HG03378 (cell line): ENCODE data around the gene ADIPOR2.
A peak's percentile ranks its signal among the peaks of the same experiment; 100 is the strongest.

ENCODE experiments used
- ATAC-seq: cut with Tn5 transposase; IDR thresholded peaks from one replicate; pipeline ENCODE4 v1.9.1; 2021; ENCODE audit warnings: mild to moderate bottlenecking, moderate library complexity; ENCODE audit not compliant: unreplicated experiment

Gene ADIPOR2

DNA sequence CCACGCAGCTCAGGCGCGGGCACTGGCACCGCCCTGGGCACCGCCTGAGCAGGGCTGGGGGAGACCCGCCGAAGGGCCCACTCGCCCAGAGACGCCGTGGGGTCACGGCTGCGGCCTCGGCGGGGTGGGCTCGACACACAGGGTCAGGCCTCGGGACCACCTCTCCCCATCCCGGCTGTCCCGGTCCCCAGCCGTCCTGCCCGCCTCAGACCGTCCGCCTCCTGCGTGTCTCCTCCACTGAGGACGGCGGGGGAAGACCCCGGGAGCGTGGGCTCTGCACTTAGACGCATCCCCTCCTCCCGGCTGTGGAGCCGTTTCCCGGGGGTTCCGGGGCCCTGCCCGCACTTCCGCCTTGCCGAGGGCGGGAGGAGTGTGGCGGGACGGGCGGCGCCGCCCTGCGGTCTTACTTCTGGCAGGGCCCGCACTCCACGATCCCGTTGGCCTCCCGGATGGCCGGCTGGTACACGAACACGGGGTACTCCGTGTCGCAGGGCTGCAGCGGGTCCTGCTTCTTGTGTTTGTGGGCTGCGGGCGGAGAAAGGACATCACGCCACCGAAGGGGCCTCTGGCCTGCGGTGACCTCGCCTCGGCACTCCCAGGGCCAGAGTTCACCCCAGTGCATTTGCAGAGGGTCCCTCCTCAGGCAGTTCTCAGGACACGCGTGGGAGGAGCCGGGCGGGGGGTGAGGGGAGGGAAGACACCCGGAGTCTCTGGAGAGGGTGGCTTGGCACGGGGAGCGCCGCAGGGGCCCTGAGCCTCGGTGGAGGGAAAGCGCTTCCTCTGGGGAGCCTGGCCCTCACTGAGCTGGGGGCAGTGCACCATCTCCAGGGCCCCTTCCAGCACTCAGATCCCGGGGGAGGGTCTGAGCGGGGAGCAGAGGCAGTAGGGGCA lies 106.4 kb downstream of the ADIPOR2 start:
- no peak for ATAC-seq

DNA sequence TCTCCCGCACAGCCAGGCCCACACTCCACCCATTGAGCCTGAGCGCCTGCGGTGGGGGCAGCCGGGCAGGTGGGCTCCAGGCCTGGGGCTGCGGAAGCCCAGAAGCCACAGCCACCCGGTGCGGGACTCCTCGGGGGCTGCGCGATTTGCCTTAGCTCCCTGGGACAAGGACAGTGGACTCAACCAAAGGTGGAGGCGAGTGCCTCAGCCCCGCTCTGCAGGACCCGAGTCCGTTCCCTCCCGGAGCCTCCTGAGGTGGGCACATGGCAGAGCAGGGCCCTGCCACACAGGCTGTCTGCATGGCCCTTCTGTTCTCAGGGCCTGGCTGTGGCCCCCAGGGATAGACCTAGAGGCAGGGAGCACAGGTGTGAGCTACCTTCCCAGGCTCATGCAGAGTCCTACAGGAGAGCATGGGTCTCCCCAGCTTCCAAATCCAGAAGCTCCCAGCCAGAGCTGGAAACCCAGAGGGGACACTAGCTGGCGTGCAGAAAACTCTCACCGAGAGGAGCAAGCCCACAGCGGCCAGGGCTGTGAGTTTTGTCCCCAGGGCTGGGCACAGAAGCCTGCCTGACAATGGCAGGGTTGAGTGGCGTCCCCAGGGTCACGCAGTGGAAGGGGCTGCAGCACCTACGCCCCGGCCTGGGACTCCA lies 107.2 kb downstream of the ADIPOR2 start:
- no peak for ATAC-seq

DNA sequence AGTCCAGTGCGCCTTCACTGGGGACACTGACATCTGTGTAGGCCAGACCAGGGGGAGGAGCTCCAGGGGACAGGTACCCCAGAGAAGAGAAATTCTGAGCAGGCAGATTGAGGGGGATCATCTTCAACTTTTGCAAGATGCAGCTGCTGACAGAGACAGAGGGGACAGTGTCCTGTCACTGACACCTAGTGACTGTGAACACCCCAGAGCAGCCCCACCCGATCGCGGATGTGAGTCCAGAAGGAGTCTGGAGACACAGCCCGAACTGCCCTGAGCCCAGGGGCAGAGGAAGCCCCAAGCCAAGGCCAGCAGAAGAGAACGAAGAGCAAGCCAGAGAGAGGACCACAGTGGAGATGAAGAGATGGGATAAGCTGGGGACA lies 107.8 kb downstream of the ADIPOR2 start:
- ATAC-seq = no peak

DNA sequence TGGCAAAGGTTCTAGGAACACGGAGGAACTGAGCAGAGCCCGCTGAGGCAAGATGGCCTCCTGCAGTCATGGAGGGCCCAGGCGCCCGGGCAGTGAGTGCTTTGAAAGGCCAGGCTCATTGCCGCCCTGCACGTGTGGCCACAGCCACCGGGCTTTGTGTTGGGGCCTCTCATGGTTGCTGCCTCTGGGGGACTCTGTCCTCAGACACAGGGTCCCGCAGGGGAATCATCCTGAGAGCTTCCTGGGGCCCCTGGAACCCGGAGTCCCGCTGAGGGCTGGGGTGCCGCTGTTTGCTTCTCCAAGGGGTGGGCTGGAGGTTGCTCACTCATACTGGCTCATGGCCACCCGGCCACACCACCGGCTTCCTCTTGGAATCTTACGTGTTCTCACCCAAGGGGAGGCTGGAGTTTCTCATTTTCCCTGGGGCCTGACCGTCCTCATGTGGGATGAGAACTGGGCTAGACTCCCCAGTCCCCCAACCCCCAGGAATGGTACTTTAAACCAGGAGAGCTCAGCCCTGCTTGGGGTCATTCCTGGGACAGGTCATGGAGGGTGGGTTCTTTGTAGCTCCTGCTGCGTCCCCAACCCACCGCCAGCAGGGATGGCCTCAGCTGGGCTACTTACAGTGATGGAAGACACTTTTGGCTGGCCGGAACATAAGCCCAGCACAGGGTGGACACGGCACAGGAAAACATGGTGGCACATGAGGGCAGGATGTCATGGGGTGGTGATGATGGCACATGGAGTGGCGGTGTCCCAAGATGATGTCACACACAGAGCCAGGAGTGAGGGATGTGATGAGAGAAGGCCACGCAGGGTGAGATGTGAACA lies 108.4 kb downstream of the ADIPOR2 start:
- no peak for ATAC-seq

DNA sequence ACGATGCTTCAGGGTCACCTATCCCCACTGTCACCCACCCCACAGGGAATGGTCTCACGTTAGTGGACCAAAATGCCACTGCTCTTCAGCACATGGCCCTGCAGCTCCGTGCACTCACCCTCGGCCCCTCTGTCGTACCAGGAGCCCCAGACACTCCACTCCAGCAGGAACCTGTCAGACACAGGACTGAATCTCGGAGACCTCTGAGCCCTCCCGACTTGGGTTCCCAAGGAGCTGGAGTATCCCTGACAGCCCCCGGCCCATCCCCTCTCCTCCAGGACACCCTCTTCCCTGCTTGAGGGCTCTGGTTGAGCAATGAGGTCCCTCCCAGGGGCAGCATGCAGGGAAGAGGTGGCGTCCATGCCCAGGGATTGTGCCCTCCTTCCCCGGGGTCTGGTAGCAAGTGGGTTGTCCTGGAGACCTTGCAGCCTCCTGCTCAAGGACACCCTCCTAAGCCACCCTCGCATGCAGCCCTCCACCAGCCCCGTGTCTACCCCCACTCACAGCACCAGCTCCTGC lies 109.1 kb downstream of the ADIPOR2 start:
- no peak for ATAC-seq

DNA sequence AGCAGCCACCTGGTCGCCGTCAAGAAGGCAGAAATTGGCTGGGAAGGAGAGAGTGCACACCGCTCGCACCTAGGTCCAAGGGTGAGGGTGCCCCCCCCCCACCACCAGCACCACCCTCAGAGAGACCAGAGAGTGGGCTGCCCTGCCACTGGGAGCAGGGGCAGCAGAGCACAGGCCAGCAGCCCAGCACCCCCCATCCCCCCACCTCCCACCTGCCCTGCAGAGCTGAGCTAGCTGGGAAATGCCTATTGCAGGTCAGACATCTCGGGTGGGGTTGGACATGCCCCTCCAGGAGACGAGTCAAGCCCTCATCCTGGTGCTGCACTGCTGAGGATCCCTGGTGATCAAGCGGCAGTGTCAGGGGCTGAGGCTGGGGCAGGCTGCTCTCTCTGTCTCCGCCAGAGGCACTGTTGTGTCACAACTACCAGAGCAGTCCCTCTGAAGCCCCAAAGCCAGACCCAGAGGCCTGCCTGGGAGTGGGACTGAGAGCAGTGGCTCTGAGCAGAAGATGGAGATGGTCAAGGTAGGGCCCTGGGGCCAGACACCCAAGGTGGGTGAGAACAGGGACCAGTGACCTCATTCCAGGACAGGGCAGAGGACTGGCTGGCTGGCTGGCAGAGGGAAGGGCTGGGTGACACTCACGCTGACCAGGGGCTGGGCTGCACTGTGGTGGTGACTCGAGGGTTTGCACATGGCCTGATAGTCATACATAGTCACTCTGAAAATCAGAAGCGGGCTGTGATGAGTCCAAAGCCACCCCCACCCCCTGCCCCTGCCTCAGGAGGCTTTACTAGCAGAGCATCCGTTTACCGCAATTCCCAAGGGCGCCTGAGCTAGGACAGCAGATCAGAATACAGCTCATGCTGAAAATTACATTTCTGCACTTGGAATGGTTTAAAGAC lies 109.8 kb downstream of the ADIPOR2 start:
- no peak for ATAC-seq

DNA sequence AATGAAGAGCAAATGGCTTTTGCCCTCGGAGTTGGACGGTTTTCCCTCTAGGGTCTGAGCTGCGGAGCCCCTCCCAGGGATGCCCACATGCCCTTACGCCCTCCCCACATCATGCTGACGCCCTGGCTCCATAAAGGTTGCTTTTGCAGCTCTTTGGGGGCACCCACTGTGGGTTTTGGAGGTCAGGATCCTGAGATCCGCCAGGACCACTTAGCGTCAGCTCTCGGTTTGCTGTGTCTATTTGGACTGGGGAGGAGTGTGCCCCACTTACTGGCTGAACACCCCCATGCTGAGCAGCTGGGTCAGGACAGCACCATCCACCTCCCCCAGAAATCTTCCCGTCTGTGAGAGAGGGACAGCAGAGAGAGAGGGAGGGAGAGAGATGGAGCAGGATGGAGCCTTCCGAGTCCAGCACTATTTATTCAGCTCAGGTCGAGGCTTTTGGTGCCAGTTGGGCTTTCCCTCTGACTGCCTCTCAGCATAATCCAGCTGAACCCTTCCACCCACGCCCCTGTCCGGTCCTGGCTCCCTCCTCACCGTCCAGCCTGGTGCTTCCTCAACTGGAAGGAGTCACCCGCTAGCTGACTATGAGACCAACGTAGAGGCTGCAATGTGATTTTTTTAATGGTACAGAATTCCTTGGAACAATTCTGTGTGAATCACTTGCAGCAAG lies 110.6 kb downstream of the ADIPOR2 start:
- ATAC-seq = no peak

DNA sequence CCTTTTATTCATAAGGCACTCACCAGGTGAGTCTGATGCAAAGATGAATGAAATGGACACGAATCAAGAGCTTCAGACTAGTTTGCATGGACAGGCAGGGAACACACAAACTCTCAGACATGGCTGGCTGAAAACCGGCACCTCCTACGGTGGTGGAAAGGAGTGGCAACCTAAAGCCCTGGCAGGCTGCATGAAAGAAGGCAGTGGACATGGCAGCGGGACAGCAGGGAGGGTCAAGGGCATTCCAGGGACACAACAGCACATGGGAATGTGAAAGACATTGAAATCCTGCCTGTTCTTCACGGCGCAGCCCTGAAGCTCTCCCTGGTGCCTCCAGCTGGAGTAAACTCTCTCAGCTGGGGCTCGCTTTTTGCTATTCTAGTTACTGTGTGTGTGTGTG lies 112.9 kb downstream of the ADIPOR2 start:
- no peak for ATAC-seq

DNA sequence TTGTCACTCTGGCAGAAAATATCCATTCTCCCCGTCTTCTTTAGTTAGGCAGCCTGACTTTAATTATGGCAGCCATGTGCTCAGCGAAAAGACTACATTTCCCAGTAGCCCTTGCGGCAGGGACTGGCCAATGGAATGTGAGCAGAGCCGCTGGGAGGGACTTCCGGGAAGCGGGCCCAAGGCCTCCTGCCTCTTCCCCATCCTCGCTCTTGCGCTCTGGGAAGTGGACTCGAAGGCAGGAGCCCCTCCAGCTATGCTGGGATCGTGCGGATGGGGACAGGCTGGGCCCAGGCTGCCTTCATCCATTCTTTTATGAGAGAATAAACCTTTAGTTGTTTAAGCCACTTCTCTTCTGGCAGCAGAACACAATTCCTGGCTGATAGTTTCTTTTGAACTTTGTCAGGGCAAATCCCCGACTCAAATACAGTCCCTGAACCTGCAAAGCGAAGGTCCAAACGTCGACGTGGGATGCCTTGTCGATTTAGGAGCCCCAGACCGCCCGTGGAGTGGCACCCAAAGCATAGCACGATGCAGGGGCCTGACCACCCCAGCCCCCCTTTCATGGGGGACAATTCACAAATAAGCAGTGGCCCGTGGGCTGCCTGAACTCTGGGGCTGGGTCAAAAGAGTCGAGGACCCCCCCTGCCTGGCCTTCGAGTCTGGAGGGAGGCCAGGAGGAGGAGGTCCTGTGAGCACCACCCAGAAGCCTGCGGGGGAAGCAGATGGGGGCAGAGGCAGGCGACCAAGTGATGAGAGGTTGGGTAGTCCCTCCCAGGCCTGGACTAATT lies 113.9 kb downstream of the ADIPOR2 start:
- ATAC-seq = peak; percentile 75

DNA sequence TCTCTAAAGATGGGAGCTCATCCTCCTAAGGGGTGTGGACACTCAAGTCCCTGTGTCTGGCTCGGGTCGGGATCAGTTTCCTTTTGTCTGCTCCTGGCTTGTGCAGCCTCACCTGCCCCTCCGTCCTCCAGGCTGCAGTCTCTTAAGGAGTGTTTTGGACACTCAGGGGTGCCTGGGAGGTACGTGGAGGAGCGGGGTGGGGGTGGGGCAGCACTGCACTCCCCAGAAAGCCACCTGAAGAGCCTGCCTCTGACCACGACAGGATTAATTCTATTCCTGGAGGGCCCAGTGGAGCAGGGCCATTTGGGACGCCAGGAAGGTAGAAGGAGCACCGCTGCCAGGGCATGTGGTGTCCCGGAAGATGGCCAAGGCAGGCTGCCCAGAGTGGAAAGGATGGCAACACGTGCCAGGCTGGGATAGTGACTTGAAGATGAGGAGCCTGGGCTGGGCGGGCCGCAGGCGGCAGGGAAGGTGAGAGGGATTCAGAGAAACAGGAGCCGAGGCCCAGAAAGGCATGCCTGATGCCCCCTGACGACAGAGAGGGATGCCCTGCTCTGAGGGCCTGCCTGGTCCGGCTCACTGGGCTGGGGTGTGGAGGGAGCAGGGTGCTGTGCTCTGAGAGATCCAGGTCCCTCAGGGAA lies 114.7 kb downstream of the ADIPOR2 start:
- no peak for ATAC-seq

DNA sequence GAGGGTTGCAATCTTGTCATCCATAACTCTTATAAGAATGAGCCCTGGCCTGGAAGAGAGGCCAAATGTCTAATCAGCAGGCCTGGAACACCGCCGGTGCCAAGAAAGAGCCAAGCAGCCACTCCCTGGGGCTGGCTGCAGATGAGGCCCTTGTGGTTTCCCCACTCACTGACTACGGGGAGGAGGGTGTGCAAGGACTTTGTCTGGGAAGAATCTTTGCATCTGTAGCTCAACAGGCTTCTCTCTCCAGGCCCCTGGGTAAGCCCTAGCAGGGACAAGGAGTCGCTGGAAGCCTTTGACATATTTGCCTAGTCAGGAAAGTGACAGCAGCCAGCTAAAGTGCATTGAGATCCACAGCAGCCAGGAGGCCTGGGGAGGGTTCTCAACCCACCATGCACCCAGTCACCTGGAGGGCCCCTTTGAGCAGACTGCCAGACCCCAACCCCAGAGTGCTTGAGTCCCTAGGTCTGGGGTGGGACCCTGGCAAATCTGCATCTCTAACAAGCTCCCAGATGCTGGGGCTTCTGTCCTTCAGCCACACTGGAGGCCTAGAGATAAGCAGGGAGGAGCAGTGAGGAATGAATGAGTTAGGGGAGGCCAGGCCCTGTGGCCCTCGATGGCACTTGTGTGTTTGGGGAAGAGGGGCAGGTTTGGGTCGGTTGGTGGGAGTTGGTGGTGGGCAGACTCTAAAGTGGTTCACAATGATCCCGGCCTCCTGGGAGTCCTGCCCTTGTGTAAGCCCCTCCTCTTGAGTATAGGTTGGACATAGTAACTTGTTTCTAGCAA lies 115.6 kb downstream of the ADIPOR2 start:
- ATAC-seq = no peak

DNA sequence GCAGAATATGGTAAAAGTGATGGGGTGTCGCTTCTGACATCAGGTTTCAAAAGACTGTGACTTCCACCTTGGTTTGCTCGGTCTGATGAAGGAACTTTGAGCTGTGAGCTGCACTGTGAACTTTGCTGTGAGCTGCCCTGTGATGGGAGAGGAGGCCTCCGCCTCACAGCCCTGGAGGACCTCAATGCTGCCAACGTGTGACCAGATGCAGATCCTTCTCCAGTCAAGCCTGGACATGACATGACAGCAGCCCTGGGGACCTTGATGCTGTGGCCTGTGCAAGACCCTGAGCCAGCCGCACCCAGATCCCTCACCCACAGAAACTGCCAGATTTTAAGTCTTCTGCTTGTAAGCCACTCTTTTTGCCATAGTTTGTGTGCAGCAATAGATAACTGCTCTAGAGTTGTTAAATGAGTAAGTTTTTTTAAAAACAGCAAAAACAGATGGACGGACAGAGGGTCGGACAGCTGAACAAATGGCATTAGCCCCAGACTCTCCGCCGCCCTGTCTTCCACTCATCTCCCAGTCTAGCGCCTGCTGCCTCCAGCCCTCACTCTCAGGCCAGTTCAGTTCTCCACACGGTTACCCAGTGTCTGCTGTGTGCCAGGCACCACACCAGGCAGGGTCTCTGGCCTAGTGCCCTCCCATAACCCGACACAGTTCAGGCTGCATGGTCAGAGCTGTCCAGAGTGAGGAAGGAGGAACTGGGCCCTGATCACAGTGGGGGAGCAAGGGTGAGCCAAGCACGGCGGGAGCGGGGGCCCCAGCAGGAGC lies 116.4 kb downstream of the ADIPOR2 start:
- ATAC-seq = no peak

DNA sequence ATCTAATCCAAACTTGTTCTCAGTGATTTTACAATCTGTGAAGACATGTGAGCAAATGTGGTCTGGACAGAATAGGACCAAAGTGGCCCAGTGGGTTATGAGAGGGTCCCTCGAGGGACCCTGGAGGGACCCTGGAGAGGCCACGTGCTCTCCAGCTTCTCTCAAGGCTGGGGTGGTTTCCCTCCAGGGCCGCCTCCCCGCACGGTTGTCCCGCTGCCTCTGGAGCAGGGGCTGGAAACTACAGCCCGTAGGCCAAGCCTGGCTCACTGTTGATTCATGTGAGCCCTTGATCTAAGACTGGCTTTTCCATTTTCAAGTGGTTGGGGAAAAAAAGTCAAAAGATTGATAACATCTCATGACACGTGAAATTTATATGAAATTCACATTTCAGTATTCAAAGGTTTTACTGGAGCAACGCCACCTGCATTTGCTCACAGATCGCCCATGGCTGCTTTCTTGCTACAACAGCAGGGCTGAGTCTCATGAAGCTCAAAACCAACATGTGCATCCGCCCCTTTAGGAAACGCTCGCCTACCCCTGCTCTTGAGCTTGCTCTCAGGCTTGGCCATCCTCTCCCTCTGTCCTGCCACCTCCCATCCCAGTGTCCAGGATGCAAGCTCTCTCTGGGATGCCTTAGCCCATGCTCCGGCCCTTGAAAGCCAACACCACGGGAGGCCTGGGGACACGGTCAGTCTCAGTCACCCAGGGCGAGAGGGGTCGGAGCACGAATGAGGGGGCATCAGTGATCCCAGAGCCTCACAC lies 117.3 kb downstream of the ADIPOR2 start:
- ATAC-seq = no peak

DNA sequence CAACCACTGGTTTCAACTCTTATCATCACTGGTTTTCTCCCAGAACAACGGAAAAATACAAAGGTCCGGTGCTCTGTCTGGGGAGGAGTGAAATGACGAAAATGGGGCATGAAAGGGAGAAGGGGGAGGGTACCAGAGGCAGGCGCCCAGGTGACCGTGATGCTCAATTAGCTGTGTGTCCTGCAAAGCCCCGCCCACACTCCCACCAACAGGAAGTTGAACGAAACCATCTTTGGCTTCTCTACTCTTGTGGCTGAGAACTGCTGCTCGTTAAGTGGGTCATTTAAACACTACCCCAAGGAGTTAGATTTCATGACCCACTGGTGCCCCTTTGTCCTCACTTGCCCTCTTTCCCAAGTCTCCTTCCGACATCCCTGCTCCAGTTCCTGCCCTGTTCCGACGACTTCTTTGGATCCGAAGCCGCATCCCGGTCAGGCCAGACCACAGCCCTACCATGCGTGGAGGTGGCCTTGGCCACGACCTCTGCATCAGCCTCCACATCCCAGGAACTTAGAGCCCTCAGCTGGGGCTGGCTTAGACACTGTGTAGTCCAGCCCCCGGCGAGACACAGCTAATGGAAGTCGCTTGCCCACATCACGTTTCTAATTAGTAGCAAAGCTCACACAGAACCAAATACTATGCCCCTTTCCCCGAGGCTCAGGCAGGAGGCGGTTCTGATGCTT lies 118.1 kb downstream of the ADIPOR2 start:
- no peak for ATAC-seq

DNA sequence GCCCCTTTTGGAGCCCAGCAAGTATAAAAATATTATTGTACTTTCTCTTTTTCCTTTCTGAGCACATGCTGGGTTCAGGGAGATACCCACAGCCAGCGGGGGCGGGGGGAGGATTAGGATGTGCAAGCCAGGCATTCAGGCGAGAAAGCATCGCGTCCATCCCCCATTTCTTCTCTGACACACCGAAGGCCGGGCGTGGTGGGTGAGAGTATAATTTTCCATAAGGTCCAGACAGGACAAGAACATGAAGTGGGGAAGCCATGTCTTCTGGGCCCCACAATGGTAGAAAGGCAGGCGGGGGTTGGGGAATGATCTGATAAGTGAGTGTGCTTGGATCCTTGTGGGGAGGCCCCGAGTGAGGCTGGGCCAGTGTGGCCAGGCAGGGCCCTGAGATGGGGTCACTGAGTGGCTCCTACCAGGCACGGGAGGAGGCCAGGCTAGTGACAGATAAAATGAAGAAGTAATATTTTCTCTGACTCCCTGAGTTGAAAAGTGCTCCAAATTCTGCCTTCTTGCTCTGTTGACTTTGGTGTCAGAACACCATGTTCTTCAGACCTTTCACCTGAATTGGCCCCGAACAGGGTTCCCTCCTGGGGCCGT lies 118.8 kb downstream of the ADIPOR2 start:
- no peak for ATAC-seq
